DMS 273 (cell line): ENCODE results near the gene SF1.
A peak's percentile ranks its signal among the peaks of the same experiment; 100 is the strongest.

ENCODE experiments used
- DNase-seq: peaks from one replicate; lab custom pipeline; 2025; ENCODE audit not compliant: unreplicated experiment; lab: John Stamatoyannopoulos, UW

The SF1 gene

DNA sequence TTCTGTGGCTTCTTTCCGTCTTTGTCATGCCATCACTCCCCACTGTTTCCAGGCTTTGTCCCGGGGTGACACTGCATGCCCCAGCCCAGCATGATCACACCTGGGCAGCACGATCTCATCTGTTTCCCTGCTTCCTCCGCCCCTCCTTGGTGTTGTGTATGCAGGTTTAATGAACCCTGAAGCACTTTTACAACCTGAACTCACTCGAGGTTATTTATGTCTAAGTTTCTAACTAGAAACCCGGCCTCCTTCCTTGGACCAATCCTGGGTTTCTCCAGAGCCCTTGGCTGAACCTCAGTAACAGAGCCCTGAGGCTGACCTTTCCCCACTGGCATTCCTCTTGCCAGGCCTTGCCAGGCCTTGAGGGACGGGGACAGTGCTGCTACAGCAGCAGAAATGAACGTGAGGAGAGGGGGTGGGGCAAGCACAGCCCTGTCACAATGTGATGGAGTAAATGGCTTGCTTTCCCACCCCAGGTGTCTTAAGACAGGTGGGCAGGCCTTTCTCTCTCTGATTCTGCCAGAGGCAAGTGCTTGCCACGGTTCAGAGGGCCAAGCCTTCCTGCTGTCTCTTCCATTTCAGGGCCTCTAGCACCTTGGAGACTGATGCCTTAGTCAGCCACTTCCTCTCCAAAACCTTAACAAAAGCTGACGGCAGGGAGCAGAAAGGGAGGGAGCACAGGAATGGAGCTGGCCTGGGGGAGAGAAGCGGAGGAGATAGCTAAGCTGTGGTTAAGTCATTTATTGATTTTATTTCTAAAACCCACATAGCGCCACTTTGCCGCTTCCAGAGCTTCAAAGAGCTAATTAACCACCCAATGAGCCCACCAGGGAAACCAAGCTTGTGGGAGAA is 15.4 kb downstream of the SF1 start:
- DNase-seq = no peak

GRCh38 chr11:64762277-64762673 is 16.1 kb downstream of the SF1 start:
- DNase-seq = peak; percentile 39

- peak; percentile 42 for DNase-seq
These were observed 17.5 kb downstream of the SF1 start for GRCh38 chr11:64760759-64761420.

- peak; percentile 67 for DNase-seq
These were observed 18.3 kb downstream of the SF1 start, which contains the start of gene PYGM for GRCh38 chr11:64759722-64760719. Gene PYGM, minus strand, starts transcription at chr11:64759974. Its CDS starts 76 bp downstream, at chr11:64759898.

DNA sequence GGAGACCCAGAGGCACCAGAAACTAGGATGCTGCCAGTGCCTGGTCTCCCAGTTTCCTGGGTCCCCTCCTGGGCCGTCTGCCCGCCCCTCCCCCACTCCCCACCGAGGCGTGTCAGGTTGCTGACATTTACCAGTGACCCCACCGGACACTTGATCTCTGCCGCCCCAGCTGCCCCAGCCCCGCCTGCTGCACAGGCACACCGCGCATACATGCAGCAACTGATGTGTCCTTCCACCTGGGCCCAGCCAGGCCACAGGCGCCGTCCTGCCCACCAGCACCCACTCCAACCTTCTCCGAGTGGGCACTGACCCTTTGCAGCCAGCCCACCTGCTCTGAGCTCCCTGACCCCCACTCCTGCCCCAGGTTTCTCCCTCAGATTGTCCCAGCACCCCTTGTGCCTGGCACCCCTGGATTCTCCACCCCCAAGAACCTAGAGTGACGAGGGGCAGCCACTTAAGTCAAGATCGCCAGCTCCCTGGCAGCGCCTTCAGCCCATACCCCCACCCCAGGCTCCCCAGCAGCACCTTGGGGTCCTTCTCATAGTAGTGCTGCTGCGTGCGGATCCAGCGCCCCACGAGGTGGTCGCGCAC is 19.1 kb downstream of the SF1 start:
- no peak for DNase-seq

GRCh38 chr11:64758330-64759079 is 19.8 kb downstream of the SF1 start:
- no peak for DNase-seq

DNA sequence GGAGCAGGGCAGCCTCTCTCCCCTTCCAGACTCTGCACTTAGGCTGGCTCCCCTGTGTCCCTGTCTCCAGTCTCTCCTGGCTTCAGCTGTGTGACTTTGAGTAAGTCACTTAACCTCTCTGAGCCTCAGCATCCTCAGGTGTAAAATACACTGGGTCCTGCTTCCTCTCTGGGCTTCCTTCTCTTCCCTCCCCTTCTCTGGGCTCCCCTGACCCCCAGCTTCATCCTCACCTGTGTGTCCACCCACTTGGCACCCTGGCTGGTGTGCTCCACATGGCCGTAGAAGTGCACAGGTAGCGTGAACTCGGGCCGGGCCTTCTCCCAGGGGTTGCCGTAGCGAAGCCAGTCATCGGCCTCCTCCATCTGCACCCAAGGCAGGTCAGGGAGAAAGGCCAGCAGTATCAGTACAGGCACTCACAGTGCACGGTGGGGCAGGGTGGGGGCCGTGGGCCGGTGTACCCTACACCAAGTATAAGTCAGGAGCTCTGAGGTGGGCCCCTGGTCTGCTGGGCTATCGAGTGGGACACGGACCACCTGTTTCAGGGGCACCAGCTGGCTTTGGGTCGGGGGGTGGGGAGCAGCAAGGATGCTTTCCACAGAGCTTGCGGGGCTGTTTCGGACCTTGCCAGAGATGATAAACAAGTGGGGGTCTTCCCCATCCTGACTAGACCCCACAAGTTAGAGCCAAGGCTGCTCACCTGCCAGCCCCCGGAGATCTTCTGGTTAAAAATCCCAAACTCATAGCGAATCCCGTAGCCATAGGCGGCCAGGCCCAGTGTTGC is 20.6 kb downstream of the SF1 start:
- DNase-seq = no peak

DNA sequence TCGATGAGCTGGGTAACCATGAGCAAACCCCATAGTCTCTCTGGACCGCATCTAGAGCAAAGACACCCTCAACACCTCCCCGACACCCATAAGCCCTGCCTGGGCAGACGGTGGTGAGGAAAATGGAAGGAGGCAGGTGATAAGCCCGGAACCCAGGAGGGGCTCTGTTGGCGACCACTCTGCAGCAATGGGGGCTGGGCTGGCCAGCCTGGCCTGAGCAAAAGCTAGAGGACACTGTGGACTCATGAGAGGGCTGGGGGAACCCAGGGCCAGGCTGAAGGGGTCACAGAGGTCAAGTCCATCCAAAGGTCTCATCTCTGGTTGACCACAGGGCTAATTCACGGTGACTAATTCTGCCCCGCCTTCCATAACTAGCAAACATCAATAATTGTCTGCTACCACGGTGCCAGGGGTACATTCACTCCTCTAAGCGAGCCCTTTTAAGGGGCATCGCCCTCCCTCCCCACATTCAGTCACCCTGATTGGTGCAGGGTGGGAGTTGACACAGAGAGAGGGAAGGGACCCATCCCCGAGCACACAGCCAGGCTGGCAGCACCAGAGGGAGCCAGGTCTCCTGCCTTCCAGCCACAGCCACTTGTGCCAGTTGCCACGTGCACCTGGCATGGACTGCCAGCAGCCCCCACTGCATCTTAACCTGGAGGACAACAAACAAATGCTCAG is 22.5 kb downstream of the SF1 start:
- no peak for DNase-seq

- DNase-seq = no peak
These were observed 23.3 kb downstream of the SF1 start for GRCh38 chr11:64754919-64755662.

DNA sequence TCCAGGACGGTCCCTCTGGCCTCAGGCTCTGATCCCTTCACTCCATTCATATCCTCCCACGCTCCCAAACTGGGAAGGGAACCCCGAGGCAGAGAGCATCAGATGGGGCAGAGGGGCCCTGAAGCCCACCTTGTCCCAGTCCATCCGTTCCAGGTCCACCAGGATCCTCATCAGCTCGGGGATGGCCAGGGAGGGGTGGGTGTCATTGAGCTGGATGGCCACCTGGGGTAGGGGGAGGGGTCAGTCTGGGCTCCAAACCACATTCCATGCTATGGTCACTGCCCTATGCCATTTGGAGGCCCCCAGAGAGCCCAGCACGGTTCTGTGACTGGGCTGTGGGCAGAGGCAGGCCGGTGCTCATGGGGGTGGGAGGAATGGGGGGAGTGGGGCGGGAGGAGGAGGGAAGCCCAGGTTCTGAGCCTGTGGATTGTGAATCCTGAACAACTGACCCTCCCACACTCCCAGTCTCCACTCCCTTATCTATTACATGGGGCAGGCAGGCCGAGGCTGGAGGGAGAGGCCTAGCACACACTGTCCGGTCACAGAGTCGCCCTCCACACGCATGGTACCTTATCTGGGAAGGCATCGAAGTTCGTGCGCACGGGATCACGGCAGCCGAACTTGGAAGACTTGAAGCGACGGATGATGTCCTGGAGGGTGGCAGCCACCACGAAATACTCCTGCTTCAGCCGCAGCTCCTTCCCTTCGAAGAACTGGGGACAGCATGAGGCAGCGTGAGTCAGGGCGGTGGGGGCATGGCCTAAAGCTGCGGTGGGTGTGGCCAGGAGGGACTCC is 24.0 kb downstream of the SF1 start:
- DNase-seq = no peak

- no peak for DNase-seq
These were observed 24.8 kb downstream of the SF1 start for GRCh38 chr11:64753380-64754123.

GRCh38 chr11:64753019-64753379 is 25.3 kb downstream of the SF1 start:
- no peak for DNase-seq

DNA sequence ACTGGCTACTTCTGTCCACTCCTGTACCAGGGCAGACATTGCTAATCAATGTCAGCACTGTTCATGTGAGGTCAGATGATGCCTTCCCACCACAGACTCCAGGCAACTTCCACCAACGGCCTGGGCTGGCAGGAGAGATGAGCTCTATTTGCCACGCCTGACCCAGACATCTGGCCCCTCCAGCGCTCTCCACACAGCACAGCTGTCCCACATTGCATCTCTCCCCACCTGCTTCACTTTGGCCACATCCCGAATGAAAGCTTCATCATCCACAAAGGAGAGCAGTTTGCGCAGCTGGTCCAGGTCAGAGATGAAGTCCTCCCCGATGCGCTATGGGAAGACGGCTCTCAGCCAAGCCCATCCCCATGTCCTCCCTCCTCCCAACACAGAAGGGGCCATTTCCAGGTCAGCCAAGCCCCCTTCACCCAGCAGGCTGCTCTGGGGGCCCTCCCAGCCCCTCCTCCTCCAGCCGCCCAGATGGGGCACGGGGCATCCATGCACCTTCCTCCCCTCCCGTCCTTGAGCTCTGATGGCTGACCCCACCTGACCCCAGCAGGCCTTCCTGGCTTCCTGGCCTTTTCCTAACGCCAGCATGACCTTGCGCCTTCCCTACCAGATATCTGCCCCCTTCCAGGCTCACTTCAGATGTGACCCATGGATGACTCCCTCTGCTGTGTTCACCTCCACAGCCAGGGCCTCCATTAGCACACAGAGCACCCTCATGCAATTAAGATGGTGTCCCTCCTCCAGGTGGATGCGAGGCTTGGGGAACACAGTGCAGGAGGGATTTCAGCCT is 26.0 kb downstream of the SF1 start:
- peak; percentile 67 for DNase-seq

DNA sequence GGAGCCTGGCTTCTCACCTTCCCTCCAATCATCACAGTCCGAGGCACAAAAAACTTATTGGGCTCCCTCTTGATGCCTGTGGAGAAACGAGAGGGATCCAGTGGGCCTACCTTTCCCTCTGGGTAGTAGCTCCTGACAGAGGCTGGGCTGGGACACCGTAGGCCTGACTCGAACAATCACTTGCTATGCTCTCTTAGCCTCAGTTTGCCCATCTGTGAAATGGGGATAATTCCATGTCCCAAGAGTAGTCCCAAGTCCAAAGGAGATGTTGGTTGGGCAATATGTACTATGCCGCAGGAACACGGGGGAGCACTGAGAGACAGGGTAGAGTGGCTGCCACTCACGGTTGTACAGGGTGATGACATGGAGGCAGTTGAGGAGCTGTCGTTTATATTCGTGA is 26.8 kb downstream of the SF1 start:
- no peak for DNase-seq

DNA sequence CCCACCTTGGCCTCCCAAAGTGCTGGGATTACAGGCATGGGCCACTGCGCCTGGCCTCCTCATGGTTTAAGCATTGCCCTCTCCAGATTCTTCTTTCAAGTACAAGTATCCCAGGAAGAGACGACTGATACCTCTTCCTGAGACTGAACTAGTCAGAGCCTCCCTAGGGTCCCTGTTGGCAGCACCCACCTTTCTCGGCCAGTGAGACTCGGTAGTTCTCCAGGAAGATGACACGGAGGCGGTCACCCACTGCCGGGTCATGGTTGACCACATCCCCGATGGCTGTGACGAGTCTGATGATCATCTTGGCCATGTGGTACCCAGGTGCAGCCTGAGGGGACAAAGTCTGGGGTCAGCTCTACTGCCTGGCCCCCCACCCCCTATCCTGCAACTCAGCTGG is 27.2 kb downstream of the SF1 start:
- DNase-seq = no peak
